K562 (cell line): Measurements from ENCODE around the gene SLC10A3. TPM values are rescaled to one million over a fixed set of nuclear protein-coding genes. Genes with fewer than 3 reads are reported as not detected.

Experiments used
- CBFA2T3 ChIP-seq: fragments of 450-650 bp; IDR thresholded peaks from 2 replicates; pipeline ENCODE4 v1.6.1; 2017
- CBX3 ChIP-seq, 2 experiments: IDR thresholded peaks; 1 replicate in 1 of 2; 2 replicates in 1 of 2; pipeline ENCODE4 v1.6.1; 2012; ENCODE audit warnings: inconsistent platforms in 2 of 2, low read length in 2 of 2, borderline replicate concordance in 1 of 2, control low read depth in 1 of 2
- CHCHD3 ChIP-seq: fragments of 250-450 bp; sonication (Bioruptor Pico); IDR thresholded peaks from 2 replicates; pipeline ENCODE4 v2.1.2; 2022; ENCODE audit warnings: mild to moderate bottlenecking
- FOXP1 ChIP-seq: sonication (generic); formaldehyde crosslinking; IDR thresholded peaks from 2 replicates; pipeline ENCODE4 v1.8.0; 2022; ENCODE audit warnings: mild to moderate bottlenecking, missing genetic modification reagents
- HOXB6 ChIP-seq: fragments of 250-450 bp; sonication (Bioruptor Pico); IDR thresholded peaks from 2 replicates; pipeline ENCODE4 v1.5.1; 2022; ENCODE audit warnings: mild to moderate bottlenecking, borderline replicate concordance
- ILK ChIP-seq: fragments of 450-650 bp; IDR thresholded peaks from 2 replicates; pipeline ENCODE4 v1.6.1; 2016; ENCODE audit warnings: missing genetic modification characterization, low read depth, mild to moderate bottlenecking, missing compliant biosample characterization, moderate library complexity, borderline replicate concordance
- MITF ChIP-seq: IDR thresholded peaks from 2 replicates; pipeline ENCODE4 v1.6.1; 2014; ENCODE audit warnings: antibody characterized with exemption
- NFE2L1 ChIP-seq: fragments of 450-650 bp; IDR thresholded peaks from 2 replicates; pipeline ENCODE4 v1.6.1; 2016; ENCODE audit warnings: missing genetic modification characterization, low read depth, mild to moderate bottlenecking, missing compliant biosample characterization, moderate library complexity, borderline replicate concordance
- RHOXF2B ChIP-seq: fragments of 250-450 bp; sonication (Bioruptor Pico); conservative IDR thresholded peaks from 2 replicates; pipeline ENCODE4 v1.5.1; 2021
- SAP30 ChIP-seq: fragments of 200-600 bp; sonication (generic); IDR thresholded peaks from 2 replicates; pipeline ENCODE4 v1.6.1; 2012; ENCODE audit warnings: borderline replicate concordance, low read depth, mild to moderate bottlenecking, moderate library complexity, low read length, control low read depth, inconsistent platforms; ENCODE audit not compliant: insufficient read depth, poor library complexity, severe bottlenecking
- SOX6 ChIP-seq: fragments of 450-650 bp; IDR thresholded peaks from 2 replicates; pipeline ENCODE4 v1.6.1; 2014; ENCODE audit warnings: mild to moderate bottlenecking
- SRSF1 ChIP-seq: fragments of 200-400 bp; formaldehyde crosslinking; IDR thresholded peaks from 2 replicates; pipeline ENCODE4 v1.6.1; 2017; ENCODE audit warnings: mild to moderate bottlenecking, low read depth, low read length, moderate library complexity
- XRCC5 ChIP-seq: fragments of 200-400 bp; formaldehyde crosslinking; IDR thresholded peaks from 2 replicates; pipeline ENCODE4 v1.6.1; 2017; ENCODE audit warnings: low read depth, mild to moderate bottlenecking, low read length
- YBX1 ChIP-seq: fragments of 450-650 bp; IDR thresholded peaks from 2 replicates; pipeline ENCODE4 v1.7.1; 2016; ENCODE audit warnings: mild to moderate bottlenecking
- ZNF407 ChIP-seq: fragments of 450-650 bp; IDR thresholded peaks from 2 replicates; pipeline ENCODE4 v1.6.1; 2016; ENCODE audit warnings: low read depth
- polyA plus RNA-seq, 8 experiments: library from polyadenylated mRNA; depleted of rRNA in 4 of 8; stranded (reverse) in 5 of 8; unstranded in 3 of 8; fragments of >200 nt; fragmentation: Nextera tagmentation in 2 of 8; fragmentation: Illumina TruSeq in 1 of 8; extraction: Ambion mirVana in 2 of 8; extraction: Trizol in 1 of 8; gene quantifications; 2 replicates each; pipeline versions ENCODE4 v1.2.1 to v1.2.3, GENCODE V29; 2011 to 2014; ENCODE audit warnings: inconsistent platforms in 1 of 8, missing spikeins in 1 of 8
- total RNA-seq, 7 experiments: library from RNA; depleted of rRNA in 6 of 7; stranded (reverse); fragments of >200 nt in 6 of 7; fragmentation: Illumina TruSeq in 2 of 7; extraction: Trizol in 2 of 7; gene quantifications; 2 replicates each; pipeline versions ENCODE4 v1.2.1 to v1.2.3, GENCODE V29; 2011 to 2021; ENCODE audit warnings: low replicate concordance in 1 of 7
- TF ChIP-seq, protein P1 (sequence below): fragments of 250-450 bp; sonication (Bioruptor Pico); IDR thresholded peaks from 2 replicates; pipeline ENCODE4 v1.4.0; 2020; ENCODE audit warnings: mild to moderate bottlenecking, moderate library complexity

SLC10A3 gene
- total and polyA plus RNA-seq, 9 of the 15 experiments (the other 6 are each of a cell fraction or from before 2014, with no cell fraction given): 5.2 to 30.6 (median 16.7) TPM

GRCh38 chrX:154495472-154495922 lies 5.1 kb upstream of the SLC10A3 start (continued):
- TF ChIP-seq SRSF1 (no peak), SOX6 (peak; percentile 84), MITF (no peak), XRCC5 (no peak), HOXB6 (CRISPR knock-in tag) (no peak), CBX3 (IDR thresholded peaks at IDR 0.05; ENCODE audit: borderline replicate concordance in 1 of 2, low read length in 2 of 2) (0 out of 3 replicates have a peak, but pooled peaks of 1 of the 2 experiments have one; percentile 25), ZNF407 (no peak), ILK (tag) (no peak), NFE2L1 (tag) (peak; percentile 50; the same call in 1 of the 2 replicates), SAP30 (no peak), CBFA2T3 (peak; percentile 91), RHOXF2B (CRISPR knock-in tag) (no peak), CHCHD3 (no peak), YBX1 (no peak), FOXP1 (CRISPR knock-in tag) (no peak)
- TF ChIP-seq, protein P1, sequence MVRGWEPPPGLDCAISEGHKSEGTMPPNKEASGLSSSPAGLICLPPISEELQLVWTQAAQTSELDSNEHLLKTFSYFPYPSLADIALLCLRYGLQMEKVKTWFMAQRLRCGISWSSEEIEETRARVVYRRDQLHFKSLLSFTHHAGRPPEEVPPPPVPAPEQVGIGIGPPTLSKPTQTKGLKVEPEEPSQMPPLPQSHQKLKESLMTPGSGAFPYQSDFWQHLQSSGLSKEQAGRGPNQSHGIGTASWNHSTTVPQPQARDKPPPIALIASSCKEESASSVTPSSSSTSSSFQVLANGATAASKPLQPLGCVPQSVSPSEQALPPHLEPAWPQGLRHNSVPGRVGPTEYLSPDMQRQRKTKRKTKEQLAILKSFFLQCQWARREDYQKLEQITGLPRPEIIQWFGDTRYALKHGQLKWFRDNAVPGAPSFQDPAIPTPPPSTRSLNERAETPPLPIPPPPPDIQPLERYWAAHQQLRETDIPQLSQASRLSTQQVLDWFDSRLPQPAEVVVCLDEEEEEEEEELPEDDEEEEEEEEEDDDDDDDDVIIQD (CRISPR knock-in tag): no peak
